ENCODE measurements around the gene OR2F2. TPM values are rescaled to one million over a fixed set of nuclear protein-coding genes. Genes with fewer than 3 reads are reported as not detected.

Gene OR2F2
- polyA plus RNA-seq, 3 donors = not detected

DNA sequence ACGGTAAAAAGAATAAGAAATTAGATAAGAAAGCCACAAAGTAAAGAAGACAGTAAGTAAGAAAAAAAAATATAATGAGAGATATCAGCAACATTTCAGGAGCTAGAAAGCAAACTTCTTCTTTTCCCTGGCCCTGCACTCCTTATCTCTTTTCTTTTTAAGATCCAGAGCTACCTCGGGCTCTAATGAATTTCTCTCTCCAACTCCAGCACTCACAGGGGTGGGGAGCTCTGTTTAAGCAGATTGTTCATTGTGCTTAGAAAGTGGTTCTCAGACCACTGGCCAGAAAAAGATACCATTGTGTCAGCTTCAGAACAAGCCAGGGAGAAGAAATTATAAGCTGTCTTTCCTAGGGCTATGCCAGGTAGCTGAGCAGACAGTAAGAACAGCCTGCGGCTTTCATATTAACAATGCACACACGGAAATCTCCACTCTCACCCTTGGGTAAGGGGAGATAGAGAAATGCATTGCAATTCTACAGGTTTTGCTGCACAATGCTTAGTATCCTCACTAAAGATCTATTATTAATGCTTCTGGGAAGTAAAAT, 38.9 kb downstream of the OR2F2 start:
- peaks cover 0 to 4% of the 10 kb centered on the region in 2 donors for H3K9me3 ChIP-seq (replicated peaks in 1 of 2; ENCODE audit: control insufficient read depth in 1 of 2, insufficient read depth in 1 of 2, low read length in 2 of 2)
- Mint-ChIP-seq H3K4me3 (no peak overlapping the region), H3K9me3 (peaks cover 0 to 5% (median 4%) of the 10 kb centered on the region in 7 donors), H3K27me3 (ENCODE audit: low read depth in 3 of 3) (peaks cover 1 to 3% (median 3%) of the 10 kb centered on the region in 3 donors), H3K36me3 (no peaks in the 10 kb centered on the region), H3K4me1 (no peaks in the 10 kb centered on the region), H3K27ac (no peak overlapping the region)
- intact Hi-C loops (cut with micrococcal nuclease) = no loop called here
- no peaks in the 10 kb centered on the region for H3K79me2 ChIP-seq (ENCODE audit: insufficient read depth, low read length)
- no peaks in the 10 kb centered on the region for H4K20me1 ChIP-seq (ENCODE audit: insufficient read depth, low read length)
- H3K9ac ChIP-seq (ENCODE audit: insufficient read depth, low read length, poor library complexity, severe bottlenecking) = no peak overlapping the region
- H2AFZ ChIP-seq (ENCODE audit: insufficient read depth, low read depth, low read length, poor library complexity, severe bottlenecking) = no peak overlapping the region
- no peak overlapping the region for H3K27ac ChIP-seq (ENCODE audit: low read depth in 1 of 2, low read length in 2 of 2)
- H3K27me3 ChIP-seq (ENCODE audit: control insufficient read depth in 2 of 2, insufficient read depth in 2 of 2, low read length in 2 of 2) = no peaks in the 10 kb centered on the region
- WGBS (ENCODE audit: insufficient coverage) = no CpG with 5 or more reads among the region's 4 CpGs
- DNase-seq = no peak
- TF ChIP-seq, protein P1, sequence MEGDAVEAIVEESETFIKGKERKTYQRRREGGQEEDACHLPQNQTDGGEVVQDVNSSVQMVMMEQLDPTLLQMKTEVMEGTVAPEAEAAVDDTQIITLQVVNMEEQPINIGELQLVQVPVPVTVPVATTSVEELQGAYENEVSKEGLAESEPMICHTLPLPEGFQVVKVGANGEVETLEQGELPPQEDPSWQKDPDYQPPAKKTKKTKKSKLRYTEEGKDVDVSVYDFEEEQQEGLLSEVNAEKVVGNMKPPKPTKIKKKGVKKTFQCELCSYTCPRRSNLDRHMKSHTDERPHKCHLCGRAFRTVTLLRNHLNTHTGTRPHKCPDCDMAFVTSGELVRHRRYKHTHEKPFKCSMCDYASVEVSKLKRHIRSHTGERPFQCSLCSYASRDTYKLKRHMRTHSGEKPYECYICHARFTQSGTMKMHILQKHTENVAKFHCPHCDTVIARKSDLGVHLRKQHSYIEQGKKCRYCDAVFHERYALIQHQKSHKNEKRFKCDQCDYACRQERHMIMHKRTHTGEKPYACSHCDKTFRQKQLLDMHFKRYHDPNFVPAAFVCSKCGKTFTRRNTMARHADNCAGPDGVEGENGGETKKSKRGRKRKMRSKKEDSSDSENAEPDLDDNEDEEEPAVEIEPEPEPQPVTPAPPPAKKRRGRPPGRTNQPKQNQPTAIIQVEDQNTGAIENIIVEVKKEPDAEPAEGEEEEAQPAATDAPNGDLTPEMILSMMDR (IDR thresholded peaks at IDR 0.05) = no peak
- no peak overlapping the region for H3K4me2 ChIP-seq (replicated peaks; ENCODE audit: extremely low read depth, low read length, poor library complexity, severe bottlenecking)
- no peaks in the 10 kb centered on the region for H3K4me1 ChIP-seq (ENCODE audit: control insufficient read depth in 1 of 2, insufficient read depth in 2 of 2, low read length in 2 of 2)
- no peak overlapping the region for H3K4me3 ChIP-seq (replicated peaks in 1 of 3; ENCODE audit: low read depth in 2 of 3, low read length in 3 of 3)
- H3K36me3 ChIP-seq (replicated peaks in 1 of 2; ENCODE audit: control insufficient read depth in 1 of 2, insufficient read depth in 2 of 2, low read length in 2 of 2) = no peaks in the 10 kb centered on the region

GRCh38 chr7:143974459-143974858, 39.4 kb downstream of the OR2F2 start:
- H3K27me3 ChIP-seq (ENCODE audit: control insufficient read depth in 2 of 2, insufficient read depth in 2 of 2, low read length in 2 of 2) = no peaks in the 10 kb centered on the region

More at GRCh38 chr7:143974459-143974858, 39.4 kb downstream of the OR2F2 start:
- no peak overlapping the region for H3K27ac ChIP-seq (ENCODE audit: low read depth in 1 of 2, low read length in 2 of 2)
- H3K9me3 Mint-ChIP-seq = peaks cover 0 to 5% (median 3%) of the 10 kb centered on the region in 7 donors
- H3K27ac Mint-ChIP-seq = no peak overlapping the region
- DNase-seq = no peak
- H3K36me3 Mint-ChIP-seq = no peaks in the 10 kb centered on the region
- no peaks in the 10 kb centered on the region for H4K20me1 ChIP-seq (ENCODE audit: insufficient read depth, low read length)
- H3K4me1 ChIP-seq (ENCODE audit: control insufficient read depth in 1 of 2, insufficient read depth in 2 of 2, low read length in 2 of 2) = no peaks in the 10 kb centered on the region
- peaks cover 1 to 3% (median 3%) of the 10 kb centered on the region in 3 donors for H3K27me3 Mint-ChIP-seq (ENCODE audit: low read depth in 3 of 3)
- H2AFZ ChIP-seq (ENCODE audit: insufficient read depth, low read depth, low read length, poor library complexity, severe bottlenecking) = no peak overlapping the region
- no CpG with 5 or more reads among the region's 4 CpGs for WGBS (ENCODE audit: insufficient coverage)
- H3K36me3 ChIP-seq (replicated peaks in 1 of 2; ENCODE audit: control insufficient read depth in 1 of 2, insufficient read depth in 2 of 2, low read length in 2 of 2) = no peaks in the 10 kb centered on the region
- H3K4me3 ChIP-seq (replicated peaks in 1 of 3; ENCODE audit: low read depth in 2 of 3, low read length in 3 of 3) = no peak overlapping the region
- TF ChIP-seq, protein P1 (IDR thresholded peaks at IDR 0.05) = no peak
- H3K4me2 ChIP-seq (replicated peaks; ENCODE audit: extremely low read depth, low read length, poor library complexity, severe bottlenecking) = no peak overlapping the region
- no peak overlapping the region for H3K9ac ChIP-seq (ENCODE audit: insufficient read depth, low read length, poor library complexity, severe bottlenecking)
- no peaks in the 10 kb centered on the region for H3K79me2 ChIP-seq (ENCODE audit: insufficient read depth, low read length)
- no peaks in the 10 kb centered on the region for H3K4me1 Mint-ChIP-seq
- intact Hi-C loops (cut with micrococcal nuclease) = no loop called here
- H3K9me3 ChIP-seq (replicated peaks in 1 of 2; ENCODE audit: control insufficient read depth in 1 of 2, insufficient read depth in 1 of 2, low read length in 2 of 2) = peaks cover 0 to 4% of the 10 kb centered on the region in 2 donors
- no peak overlapping the region for H3K4me3 Mint-ChIP-seq

Measured in CD14-positive monocyte (primary cell).